Kidney epithelial cell (primary cell): ENCODE measurements around the gene DNAJC7. TPM values are rescaled to one million over a fixed set of nuclear protein-coding genes. Genes with fewer than 3 reads are reported as not detected.

Source experiments
- DNase-seq: peaks from one replicate; pipeline ENCODE4 v3.0.0-alpha.2; 2010; ENCODE audit warnings: low read depth
- H3K27me3 ChIP-seq: 2 replicates; pipeline ENCODE4 v1.6.0; 2011; ENCODE audit warnings: low read length; ENCODE audit not compliant: control insufficient read depth, insufficient read depth
- H3K36me3 ChIP-seq: 2 replicates; pipeline ENCODE4 v1.5.1; 2011; ENCODE audit warnings: low read length; ENCODE audit not compliant: control insufficient read depth, insufficient read depth
- H3K4me3 ChIP-seq: 2 replicates; pipeline ENCODE4 v1.5.1; 2011; ENCODE audit warnings: low read depth, mild to moderate bottlenecking, control low read depth, low read length
- total RNA-seq: library from RNA; depleted of rRNA; stranded (reverse); fragments of >200 nt; gene quantifications from 2 replicates; pipeline ENCODE4 v1.2.3, GENCODE V29; 2015
- TF ChIP-seq, protein P1 (sequence below): IDR thresholded peaks from 2 replicates; pipeline ENCODE4 v1.5.1; 2011; ENCODE audit warnings: mild to moderate bottlenecking, moderate library complexity, low read length, control low read depth, inconsistent platforms; ENCODE audit not compliant: insufficient read depth, poor library complexity, severe bottlenecking

The DNAJC7 gene
- total RNA-seq, 1 donor from 2014 or later = 73.5 TPM

GRCh38 chr17:41965694-41966462, 51.4 kb downstream of the DNAJC7 start:
- H3K36me3 ChIP-seq = no peaks in the 10 kb centered on the region
- no peaks in the 10 kb centered on the region for H3K27me3 ChIP-seq
- no peak for DNase-seq
- TF ChIP-seq, protein P1, sequence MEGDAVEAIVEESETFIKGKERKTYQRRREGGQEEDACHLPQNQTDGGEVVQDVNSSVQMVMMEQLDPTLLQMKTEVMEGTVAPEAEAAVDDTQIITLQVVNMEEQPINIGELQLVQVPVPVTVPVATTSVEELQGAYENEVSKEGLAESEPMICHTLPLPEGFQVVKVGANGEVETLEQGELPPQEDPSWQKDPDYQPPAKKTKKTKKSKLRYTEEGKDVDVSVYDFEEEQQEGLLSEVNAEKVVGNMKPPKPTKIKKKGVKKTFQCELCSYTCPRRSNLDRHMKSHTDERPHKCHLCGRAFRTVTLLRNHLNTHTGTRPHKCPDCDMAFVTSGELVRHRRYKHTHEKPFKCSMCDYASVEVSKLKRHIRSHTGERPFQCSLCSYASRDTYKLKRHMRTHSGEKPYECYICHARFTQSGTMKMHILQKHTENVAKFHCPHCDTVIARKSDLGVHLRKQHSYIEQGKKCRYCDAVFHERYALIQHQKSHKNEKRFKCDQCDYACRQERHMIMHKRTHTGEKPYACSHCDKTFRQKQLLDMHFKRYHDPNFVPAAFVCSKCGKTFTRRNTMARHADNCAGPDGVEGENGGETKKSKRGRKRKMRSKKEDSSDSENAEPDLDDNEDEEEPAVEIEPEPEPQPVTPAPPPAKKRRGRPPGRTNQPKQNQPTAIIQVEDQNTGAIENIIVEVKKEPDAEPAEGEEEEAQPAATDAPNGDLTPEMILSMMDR = no peak
- H3K4me3 ChIP-seq = peak overlapping the region; percentile 76

GRCh38 chr17:41962768-41963434, 54.3 kb downstream of the DNAJC7 start:
- no peaks in the 10 kb centered on the region for H3K36me3 ChIP-seq
- no peak for DNase-seq
- TF ChIP-seq, protein P1 = peak; percentile 89
- no peaks in the 10 kb centered on the region for H3K27me3 ChIP-seq
- no peak overlapping the region for H3K4me3 ChIP-seq

DNA sequence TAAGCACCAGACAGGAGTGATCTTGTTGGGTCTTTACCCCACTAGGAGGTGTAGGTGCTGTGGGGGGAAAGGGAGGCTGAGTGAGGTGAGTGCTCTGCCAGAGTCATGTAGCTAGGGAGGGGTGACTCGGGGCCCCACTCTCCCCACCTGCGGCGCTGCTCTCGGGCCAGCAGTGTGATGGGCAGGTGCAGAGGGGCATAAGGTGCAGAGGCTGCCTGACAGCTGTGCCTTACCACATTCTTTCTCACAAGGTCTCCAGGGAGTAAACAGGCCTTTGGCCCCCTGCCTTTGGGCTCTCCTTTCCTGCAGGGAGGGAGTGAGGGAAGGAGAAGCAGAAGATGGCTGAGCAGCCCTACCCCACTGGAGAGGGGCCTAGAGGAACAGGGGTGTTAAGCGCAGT, 55.1 kb downstream of the DNAJC7 start:
- no peaks in the 10 kb centered on the region for H3K36me3 ChIP-seq
- no peak overlapping the region for H3K4me3 ChIP-seq
- no peak for DNase-seq
- no peaks in the 10 kb centered on the region for H3K27me3 ChIP-seq
- TF ChIP-seq, protein P1 = no peak

- H3K4me3 ChIP-seq = no peak overlapping the region
- no peak for DNase-seq
- no peaks in the 10 kb centered on the region for H3K36me3 ChIP-seq
- no peaks in the 10 kb centered on the region for H3K27me3 ChIP-seq
- TF ChIP-seq, protein P1 = peak; percentile 43
Measured at GRCh38 chr17:41959336-41960095, 57.7 kb downstream of the DNAJC7 start.

- Histone ChIP-seq H3K4me3 (no peak overlapping the region), H3K36me3 (no peaks in the 10 kb centered on the region), H3K27me3 (no peaks in the 10 kb centered on the region)
- DNase-seq = no peak
- TF ChIP-seq, protein P1 = no peak
Measured at GRCh38 chr17:41959030-41959335, 58.3 kb downstream of the DNAJC7 start.
